Measurements from ENCODE around the gene MGAT4A. TPM values are rescaled to one million over a fixed set of nuclear protein-coding genes. Genes with fewer than 3 reads are reported as not detected.

MGAT4A gene
- total RNA-seq, 1 donor from 2014 or later = 38.3 TPM

DNA sequence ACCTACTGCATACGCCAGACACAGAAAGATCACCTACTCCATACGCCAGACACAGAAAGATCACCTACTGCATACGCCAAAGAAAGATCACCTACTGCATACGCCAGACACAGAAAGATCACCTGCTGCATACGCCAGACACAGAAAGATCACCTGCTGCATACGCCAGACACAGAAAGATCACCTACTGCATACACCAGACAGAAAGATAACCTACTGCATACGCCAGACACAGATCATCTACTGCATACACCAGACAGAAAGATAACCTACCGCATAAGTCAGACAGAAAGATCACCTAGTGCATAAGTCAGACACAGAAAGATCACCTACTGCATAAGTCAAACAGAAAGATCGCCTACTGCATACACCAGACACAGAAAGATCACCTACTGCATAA is 148.4 kb downstream of the MGAT4A start:
- DNase-seq (ENCODE audit: low spot score in 2 of 2) = no peak
- no peak for FAIRE-seq

DNA sequence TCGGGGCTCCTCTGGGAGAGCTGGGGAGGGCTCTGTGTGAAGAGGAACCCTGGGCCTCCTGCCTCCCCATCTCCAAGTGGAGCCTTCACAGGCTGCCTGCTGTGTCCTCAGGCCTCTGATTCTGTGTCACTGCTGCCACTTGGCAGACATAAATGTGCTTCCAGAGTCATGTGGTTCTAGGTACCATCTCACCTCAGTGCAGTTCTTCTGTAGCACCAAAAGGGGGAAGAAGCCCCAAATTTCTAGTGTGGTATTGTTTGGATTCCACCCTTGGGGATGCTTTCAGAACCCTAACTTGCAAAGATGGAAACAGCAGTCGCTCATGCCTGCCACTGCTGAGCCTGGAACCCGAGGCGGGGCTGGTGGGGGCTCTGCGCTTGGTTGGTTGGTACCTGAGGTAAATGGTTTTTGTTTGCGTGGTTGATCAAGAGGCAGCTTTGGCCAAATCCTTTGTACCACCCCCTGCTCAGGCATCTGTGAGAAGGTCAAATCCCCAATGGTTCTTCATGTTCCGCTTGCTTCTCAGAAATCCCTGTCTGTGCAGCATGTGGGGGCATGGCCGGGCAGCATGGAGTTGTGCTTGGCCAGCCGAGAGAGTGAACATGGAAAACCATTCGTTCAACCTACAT is 150.2 kb downstream of the MGAT4A start:
- no peak for DNase-seq (ENCODE audit: low spot score in 2 of 2)
- no peak for FAIRE-seq

DNA sequence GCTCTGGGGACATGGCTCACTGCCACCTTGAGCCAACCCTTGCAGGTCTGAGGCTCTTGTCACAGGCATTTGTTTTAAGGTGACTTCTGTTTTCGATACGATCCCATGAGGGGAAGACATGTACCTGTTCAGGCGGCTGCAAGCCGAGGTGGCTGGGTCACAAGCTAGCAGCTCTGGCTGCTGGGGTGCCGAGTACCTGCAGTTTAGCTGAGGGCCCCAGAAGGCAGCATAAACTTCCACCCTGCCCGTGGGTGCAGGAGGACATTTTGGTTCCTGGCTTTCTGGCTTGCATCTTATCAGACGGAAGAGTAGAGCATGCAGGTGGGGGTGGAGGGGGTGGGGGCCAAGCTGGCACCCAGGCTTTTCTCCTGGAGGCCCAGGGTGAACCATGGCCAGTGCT is 151.0 kb downstream of the MGAT4A start:
- DNase-seq (ENCODE audit: low spot score in 2 of 2) = no peak
- FAIRE-seq = no peak

DNA sequence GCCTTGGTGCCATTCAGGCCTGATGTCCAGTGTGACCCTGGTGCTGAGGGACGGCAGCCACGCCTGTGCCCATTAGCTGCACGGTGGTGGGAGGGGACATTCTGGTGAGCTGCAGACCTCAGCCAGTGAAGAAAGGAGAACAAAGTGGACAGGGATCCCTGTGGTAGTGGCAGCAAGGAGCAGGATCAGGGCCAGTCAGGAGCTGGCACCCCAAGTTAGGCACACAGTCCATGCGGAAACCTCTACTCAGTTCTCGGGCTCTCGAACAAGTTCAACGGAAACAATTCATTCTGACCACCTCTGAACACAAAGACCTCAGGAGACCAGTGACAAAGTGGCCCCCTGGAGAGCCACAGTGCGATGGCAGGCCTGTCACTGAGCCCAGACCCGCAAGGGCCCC is 152.7 kb downstream of the MGAT4A start:
- FAIRE-seq (no peak), DNase-seq (ENCODE audit: low spot score in 2 of 2) (no peak)

DNA sequence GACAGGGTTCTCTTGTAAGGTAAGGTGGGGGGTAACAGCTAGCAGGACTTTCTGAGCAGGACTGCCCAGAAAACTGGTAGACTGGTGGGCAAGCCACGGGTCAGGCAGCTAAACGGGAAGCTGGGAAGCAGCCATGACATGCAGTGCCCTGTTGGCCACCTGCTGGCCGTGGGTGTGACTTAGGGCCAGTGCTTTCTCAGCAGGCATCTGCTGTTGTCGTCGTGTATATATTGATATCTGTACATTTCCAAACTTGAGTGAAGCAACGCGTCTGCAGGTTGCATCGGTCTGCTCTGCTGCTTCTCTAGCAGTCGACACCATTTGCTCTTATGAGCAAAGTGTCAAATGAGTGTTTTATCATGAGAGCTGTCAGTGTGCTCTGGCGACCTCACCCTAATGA is 153.6 kb downstream of the MGAT4A start:
- FAIRE-seq = no peak

DNA sequence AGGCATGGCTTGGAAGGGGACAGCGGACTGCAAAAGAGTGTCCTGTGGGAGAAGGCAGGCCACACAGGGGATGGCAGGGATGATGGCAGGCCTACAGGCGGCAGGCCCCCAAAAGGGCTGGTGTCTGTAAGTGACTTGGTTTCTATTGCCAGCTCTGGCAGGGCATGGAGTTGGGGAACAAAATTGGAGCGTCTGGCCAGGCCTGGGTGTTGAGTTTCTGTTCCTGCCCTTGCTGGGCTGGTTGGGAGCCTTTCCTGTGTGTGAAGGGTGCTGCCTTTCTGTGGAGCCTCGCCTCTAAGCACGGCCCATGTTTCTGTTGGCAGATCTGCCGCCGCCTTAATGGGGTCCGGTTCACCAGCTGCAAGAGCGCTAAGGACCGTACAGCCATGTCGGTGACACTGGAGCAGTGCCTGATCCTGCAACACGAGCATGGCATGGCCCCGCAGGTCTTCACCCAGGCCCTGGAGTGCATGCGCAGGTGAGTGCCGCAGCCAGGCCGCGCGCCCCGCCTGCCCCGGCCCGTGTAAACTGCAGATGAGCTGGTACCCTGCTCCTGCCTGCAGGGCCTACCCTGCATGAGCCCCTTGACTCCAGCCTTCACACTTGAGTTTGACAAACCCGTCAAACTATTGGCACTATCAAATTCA is 154.1 kb downstream of the MGAT4A start:
- DNase-seq (ENCODE audit: low spot score in 2 of 2) (no peak), FAIRE-seq (no peak)

More for the DNA sequence above, 153.6 kb downstream of the MGAT4A start:
- no peak for DNase-seq (ENCODE audit: low spot score in 2 of 2)

DNA sequence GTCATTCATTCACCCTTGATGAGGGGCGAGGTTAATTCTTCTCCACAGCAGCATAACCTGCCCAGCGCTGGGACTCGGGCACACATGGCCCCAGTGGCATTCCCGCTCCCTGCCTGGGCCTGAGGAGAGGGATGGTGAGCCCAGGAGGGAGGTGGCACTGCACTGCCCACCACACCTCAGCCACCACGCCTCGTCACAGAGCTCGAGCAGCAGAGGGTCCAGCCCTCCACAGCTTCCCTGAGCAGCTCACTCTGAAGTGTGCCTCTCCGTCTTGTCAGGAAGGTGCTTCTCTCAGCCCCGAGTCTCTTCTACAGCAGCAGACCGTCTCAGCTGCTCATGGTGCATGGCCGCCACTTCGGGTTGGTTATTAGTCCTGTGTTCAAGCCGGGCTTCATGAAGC is 157.5 kb downstream of the MGAT4A start:
- no peak for FAIRE-seq

DNA sequence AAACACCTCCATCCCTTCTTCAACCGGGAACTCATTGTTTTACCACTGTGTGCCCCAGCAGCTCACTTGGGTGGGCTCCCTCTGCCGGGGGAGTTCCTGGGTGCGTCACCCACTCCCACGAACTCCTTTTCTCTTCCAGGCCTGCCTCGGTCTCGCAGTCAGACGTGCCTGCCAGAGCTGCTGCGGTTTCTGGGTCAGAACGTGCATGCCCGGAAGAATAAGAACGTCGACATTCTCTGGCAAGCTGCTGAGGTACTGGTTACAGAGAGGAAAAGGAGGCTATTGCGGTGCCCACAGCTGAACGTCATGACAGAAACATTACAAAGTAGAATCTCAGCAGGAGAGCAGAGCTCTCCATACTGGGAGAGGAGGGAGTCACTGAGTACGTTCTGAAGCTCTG is 158.3 kb downstream of the MGAT4A start:
- no peak for FAIRE-seq
- DNase-seq (ENCODE audit: low spot score in 2 of 2) = peak in 1 of 2 donors; percentile 57

More for the DNA sequence above, 157.5 kb downstream of the MGAT4A start:
- DNase-seq (ENCODE audit: low spot score in 2 of 2) = no peak

DNA sequence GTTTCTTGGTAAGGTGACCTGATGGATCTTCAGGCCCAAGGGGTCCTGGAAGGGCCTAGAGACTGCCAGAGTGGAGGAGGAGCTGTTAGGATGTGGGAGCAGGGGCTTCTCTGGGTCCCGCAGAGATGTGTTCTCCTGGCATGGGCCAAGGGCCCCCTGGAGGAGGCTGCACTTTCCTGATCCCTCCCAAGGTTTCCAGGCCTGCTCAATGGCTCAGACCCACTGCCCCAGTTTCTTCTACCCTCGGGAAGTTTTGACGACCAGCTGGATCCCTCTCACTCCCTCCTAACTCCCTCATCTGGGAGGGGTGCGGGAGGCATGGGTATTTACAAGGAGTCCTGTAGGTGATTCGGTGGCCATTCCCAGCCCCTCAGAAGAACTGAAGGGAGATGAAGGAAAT is 158.7 kb downstream of the MGAT4A start:
- FAIRE-seq (no peak), DNase-seq (ENCODE audit: low spot score in 2 of 2) (no peak)

DNA sequence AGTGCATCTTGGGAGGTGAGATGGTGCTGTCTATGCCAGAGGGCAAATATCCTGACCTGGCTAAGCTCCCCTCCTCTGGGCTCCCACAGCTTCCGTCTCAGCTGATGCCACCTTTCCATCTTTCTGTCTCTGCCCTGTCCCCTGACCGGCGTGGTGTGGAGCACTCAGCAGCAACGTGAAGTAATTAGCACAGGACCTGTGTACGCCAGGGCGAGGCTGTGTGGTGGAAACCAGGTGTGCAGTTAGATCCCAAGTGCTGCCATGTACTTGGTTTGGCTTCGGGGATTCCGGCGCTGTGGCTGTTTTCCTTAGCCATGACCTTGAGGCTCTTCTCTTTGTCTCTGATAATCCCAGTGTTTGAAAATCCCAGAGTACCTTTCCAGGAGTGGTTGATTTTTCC is 159.1 kb downstream of the MGAT4A start:
- no peak for DNase-seq (ENCODE audit: low spot score in 2 of 2)
- no peak for FAIRE-seq

DNA sequence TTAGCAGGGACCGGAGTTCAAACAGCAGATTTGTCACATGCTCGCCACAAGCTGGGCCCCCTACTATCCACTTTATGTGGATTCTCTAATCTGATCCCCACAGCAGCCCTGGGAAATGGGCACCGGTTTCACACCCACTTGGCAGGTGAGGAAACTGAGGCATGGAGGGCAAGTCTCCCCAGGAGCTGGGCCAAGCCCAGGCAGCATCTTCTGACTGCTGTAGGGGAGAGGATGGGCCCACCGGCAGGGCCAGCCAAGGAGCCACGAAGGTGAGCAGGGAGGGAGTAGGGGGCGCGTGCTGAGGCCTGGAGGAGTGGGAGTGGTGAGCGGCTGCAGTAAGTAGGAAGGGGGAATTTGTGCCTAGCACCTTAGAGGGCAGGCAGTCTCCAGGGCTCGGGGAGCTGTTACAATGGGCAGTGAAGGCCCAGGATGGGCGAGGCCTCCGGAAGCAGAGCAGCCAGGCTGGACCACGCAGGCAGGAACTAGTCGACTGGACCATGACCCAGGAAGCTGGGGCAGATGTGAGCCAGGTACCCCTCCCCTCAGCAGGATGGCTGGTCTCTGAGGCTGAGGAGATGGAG is 159.7 kb downstream of the MGAT4A start:
- FAIRE-seq = no peak

DNA sequence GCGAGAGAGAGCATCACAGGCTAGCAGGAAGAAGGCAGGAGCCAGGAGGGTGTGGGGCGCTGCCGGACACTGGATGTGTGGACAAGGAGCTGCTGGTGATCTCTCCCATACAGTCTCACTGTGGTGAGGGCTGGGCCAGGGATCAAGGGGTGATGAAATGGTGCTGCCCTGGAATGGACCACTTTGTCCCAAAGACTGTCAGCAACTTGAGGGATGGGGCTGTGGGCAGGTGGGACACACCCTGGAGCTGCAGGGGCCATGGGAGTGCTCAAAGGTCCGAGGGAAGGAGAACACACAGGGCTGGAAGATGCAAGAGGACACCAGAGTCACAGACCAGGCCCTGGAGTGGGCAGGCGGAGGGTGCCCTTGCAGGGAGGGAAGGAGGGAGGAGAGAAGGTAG is 160.6 kb downstream of the MGAT4A start:
- DNase-seq (ENCODE audit: low spot score in 2 of 2) (no peak), FAIRE-seq (no peak)

More for the DNA sequence above, 159.7 kb downstream of the MGAT4A start:
- no peak for DNase-seq (ENCODE audit: low spot score in 2 of 2)

DNA sequence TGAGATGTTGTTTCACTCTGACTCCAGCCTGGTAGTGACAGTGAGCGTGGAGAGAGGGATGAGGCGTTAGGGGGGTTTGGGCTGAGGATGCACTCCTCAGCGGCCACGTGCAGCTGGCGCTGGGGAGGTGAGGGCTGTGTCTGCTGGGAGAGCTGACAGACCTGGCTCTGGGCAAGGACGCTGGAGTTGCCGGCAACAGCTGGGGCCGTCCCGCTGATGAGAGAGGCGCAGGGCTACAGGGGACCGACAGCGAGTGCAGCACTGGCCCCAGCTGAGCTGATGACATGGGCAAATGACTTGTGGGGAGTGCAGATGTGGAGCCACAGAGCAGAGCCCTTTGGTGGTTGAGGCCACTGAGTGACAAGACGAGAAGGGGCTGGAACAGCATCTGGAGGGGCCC is 161.0 kb downstream of the MGAT4A start:
- FAIRE-seq (no peak), DNase-seq (ENCODE audit: low spot score in 2 of 2) (no peak)

DNA sequence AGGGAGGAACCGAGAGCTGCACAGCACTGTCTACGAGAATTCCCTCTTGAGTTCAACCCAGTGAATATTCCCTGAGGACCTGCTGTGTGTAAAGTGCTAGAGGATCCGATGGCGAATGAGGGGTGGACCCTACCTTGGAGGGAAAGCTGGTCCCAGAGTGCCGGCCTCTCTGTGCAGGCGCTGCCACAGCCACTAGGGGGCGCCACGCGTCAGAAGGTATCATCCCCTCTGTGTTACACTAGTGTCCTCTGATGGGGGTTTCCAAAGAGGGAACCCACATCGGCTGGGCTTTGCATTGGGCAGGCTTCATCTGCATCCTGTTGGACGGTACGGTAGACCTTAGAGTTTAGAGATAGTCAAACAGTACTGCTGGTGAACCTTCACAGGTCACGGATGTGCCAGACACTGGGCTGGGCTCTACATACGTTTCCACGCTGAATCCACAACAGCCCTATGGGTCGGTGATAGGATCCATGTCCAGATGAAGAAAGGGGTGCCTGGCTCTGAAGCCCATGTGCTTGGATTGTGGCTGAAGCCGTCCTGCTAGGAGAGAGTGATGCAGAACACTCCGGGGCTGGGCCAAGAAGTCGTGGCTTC is 161.6 kb downstream of the MGAT4A start:
- FAIRE-seq = no peak
- peak in 1 of 2 donors; percentile 54 for DNase-seq (ENCODE audit: low spot score in 2 of 2)

Other genes with a start within 250 kb of the MGAT4A start
- 60.7 TPM for gene COA5, start 122.6 kb downstream of the MGAT4A start, total RNA-seq
- gene UNC50, start 122.5 kb downstream of the MGAT4A start, total RNA-seq = 55.8 TPM
- 2.0 TPM for gene CRACDL, start 205.1 kb upstream of the MGAT4A start, total RNA-seq